ENCODE data around the gene EID2B.

The EID2B gene

GRCh38 chr19:39525205-39525604 is 7.4 kb downstream of the EID2B start:
- no peak for DNase-seq

DNA sequence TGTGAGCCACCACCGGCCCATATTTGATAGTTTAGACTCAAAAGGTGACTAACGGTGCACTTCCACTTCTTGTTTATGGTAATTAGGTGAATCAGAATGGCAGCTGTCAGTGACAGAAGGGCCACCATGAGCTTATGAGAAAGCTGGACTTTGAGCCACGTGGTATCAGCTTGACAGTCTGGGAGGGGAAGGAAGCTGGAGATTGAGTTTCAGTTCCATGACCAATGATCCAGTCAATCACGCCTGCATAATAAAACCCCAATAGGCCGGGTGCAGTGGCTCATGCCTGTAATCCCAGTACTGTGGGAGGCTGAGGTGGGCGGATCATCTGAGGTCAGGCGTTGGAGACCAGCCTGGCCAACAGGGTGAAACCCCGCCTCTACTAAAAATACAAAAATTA is 8.2 kb downstream of the EID2B start:
- DNase-seq: no peak

DNA sequence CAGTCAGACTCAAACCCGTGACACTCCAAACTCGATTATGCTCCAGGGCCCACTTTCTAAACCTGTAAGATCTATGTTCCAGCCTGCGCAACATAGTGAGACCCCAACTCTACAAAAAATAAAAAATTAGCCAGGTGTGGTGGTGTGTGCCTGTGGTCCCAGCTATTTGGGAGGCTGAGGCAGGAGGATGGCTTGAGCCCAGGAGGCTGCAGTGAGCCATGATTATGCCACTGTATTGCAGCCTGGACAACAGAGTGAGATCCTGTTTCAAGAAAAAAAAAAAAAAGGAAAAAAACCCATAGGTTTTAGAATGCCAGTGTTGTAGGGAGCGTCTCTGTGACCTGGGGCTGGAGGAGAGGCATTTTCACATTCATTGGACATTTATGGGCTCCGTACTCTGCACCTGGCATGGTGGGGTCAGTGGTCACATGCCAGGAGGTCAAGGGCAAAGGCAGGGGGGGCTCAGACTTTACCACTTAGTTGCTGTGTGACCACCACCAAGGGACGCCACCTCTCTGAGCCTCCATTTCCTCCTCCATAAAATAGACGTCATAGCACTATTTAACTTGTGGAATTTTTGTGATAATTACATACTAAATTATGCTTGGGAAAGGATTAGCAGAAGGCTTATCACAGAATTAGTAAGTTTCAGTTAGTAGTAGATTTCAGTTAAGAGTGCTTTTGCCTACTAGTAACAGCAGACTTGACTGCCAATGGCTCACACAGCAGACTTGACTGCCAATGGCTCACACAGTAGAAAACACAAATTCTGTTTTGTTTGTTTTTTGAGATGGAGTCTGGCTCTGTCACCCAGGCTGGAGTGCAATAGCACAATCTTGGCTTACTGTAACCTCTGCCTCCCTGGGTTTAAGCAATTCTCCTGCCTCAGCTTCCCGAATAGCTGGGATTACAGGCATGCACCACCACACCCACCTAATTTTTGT is 11.8 kb downstream of the EID2B start:
- no peak for DNase-seq

GRCh38 chr19:39518975-39519374 is 13.7 kb downstream of the EID2B start:
- no peak for DNase-seq

GRCh38 chr19:39518458-39518857 is 14.2 kb downstream of the EID2B start:
- no peak for DNase-seq

DNA sequence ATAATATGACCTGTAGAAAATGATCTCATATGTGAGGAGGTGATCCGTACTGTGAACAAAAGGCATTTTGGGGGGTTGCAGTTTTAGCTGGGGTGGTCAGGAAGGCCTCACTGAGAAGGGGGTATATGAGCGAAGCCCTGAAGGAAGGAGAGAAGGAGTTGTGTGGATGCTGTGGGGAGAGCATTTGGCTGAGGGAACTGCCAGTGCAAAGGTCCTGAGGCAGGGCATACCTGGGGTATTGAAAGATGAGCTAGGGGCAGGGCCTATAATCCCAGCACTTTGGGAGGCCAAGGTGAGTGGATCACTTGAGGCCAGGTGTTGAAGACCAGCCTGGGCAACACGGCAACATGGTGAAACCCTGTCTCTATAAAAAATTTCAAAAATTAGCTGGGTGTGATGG is 15.2 kb downstream of the EID2B start:
- no peak for DNase-seq

GRCh38 chr19:39516270-39516669 is 16.4 kb downstream of the EID2B start:
- no peak for DNase-seq

GRCh38 chr19:39515551-39516191 is 17.0 kb downstream of the EID2B start:
- no peak for DNase-seq

DNA sequence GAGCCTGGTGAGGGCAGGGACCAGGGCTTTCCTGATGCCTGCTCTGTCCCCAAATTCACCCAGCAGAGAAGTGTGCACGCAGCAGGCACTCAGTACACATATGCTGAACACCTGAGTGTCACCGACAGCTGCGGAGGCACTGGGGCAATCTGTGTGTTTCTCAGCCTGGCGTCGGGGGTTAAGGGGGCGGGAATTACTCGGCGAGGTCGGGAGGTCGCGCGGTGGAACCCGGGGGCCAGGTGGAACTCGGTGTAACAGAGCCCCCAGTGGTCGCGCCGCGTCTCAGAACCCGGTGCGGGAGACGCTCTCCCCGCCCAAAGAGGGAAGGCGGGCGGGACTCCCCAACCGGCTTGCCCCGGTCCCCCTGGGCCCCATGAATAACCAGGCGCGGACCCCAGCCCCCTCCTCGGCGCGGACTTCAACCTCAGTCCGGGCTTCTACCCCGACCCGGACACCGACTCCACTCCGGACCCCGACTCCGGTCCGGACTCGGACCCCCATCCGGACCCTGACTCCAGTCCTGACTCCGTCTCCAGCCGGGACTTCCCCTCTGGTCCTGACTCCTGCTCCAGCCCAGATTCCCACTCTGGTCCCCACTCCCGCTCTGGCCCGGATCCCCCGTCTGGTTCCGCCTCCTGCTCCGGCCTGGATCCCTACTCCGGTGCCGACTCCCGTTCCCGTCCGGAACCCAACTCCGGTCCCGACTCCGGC is 17.7 kb downstream of the EID2B start, which contains the start of gene SELENOV:
Gene SELENOV, plus strand, starts transcription at position 300 of the 711 bp plus-strand sequence. Its CDS starts 74 bp downstream, at position 374.
- no peak for DNase-seq

DNA sequence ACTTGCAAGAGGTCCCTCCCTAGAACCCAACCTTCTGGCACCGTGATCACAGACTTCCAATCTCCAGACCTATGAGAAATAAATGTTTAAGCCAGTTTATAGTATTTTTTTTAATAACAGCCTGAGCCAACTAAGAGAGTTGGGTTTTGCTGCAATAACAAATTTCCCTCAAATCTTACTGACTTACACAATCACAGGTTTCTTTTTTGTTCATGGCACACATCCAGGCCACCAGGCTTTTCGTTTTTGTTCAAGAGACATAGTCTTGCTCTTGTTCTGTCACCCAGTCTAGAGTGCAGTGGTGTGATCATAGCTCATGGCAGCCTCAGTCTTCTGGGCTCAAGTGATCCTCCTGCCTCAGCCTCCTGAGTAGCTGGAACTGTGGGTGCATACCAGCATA is 19.7 kb downstream of the EID2B start:
- no peak for DNase-seq

DNA sequence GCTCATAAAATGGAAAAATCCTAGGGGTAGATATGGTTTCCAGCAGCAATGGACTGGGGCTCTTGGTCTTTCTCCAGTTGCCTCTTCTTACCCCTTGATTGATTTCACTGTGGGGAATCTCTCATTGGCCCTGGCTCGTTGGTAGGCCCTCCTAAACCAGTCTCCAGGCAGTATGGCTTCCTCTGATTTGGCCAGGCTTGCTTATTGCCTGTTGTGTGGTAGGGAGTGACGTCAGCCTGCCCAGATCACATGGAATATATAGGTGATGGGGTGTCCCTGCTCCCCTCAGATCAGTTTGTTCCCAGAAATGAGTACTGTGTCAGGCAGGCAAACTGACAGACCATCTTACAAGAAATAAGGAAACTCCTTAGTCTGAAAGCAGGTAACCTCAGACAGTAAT is 23.4 kb downstream of the EID2B start:
- DNase-seq: no peak

GRCh38 chr19:39508629-39509028 is 24.0 kb downstream of the EID2B start:
- no peak for DNase-seq

DNA sequence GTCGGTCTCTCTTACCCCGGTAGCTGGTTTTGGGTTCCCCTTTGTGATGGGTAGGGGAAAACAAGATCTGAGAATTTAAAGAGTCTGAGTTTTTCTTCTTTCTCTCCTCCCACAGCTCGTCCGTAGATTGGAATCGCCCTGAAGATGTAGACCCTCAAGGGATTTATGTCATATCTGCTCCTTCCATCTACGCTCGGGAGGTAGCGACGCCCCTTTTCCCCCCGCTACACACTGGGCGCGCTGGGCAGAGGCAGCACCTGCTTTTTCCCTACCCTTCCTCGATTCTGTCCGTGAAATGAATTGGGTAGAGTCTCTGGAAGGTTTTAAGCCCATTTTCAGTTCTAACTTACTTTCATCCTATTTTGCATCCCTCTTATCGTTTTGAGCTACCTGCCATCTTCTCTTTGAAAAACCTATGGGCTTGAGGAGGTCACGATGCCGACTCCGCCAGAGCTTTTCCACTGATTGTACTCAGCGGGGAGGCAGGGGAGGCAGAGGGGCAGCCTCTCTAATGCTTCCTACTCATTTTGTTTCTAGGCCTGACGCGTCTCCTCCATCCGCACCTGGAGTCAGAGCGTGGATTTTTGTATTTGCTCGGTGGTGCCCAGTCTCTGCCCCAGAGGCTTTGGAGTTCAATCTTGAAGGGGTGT is 24.8 kb downstream of the EID2B start:
- no peak for DNase-seq

DNA sequence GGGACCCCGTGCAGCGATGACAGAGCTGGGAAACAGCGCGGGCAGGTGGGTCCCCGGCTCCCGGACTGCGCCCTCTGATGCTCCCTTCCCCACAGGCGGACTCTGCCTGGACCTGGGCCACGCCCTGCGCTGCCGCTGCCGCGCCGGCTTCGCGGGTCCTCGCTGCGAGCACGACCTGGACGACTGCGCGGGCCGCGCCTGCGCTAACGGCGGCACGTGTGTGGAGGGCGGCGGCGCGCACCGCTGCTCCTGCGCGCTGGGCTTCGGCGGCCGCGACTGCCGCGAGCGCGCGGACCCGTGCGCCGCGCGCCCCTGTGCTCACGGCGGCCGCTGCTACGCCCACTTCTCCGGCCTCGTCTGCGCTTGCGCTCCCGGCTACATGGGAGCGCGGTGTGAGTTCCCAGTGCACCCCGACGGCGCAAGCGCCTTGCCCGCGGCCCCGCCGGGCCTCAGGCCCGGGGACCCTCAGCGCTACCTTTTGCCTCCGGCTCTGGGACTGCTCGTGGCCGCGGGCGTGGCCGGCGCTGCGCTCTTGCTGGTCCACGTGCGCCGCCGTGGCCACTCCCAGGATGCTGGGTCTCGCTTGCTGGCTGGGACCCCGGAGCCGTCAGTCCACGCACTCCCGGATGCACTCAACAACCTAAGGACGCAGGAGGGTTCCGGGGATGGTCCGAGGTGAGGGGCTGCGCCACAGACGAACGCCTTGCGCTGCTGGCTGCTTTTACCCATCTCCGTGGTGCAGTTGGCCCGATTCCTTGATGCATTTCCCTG is 25.5 kb downstream of the EID2B start:
- DNase-seq: peak; percentile 71

- no peak for DNase-seq
These were observed 26.1 kb downstream of the EID2B start for GRCh38 chr19:39506598-39506943.

DNA sequence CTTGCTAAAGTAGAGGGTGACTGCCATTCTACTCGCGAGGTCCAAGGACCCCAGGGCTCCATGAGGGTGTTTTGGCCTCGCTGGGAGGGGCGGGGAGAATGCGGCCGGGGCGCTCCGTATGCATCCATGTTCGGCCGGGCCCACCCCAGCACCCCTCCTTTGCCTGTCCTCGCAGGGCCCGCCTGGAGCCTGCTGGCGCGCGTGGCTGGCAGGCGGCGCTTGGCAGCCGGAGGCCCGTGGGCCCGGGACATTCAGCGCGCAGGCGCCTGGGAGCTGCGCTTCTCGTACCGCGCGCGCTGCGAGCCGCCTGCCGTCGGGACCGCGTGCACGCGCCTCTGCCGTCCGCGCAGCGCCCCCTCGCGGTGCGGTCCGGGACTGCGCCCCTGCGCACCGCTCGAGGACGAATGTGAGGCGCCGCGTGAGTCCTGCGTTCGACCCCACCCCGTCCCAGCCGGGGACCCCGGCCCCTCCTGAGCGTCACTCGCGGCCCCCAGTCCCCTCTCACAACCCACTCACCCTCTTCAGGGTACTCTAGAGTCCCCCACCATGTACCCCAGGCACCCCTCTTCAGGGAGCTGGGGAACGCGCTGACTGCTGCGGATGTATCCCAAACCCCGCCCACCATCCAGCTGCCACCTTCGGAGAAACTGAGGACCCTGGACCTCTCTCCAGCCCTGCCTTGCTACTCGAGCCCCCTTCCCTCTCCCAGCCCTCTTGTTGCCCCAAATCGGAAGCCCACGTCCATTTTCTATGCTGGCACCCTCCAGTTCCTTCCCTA is 29.8 kb downstream of the EID2B start:
- DNase-seq: peak; percentile 66

- no peak for DNase-seq
These were observed 31.3 kb downstream of the EID2B start for GRCh38 chr19:39501340-39501739.

DNA sequence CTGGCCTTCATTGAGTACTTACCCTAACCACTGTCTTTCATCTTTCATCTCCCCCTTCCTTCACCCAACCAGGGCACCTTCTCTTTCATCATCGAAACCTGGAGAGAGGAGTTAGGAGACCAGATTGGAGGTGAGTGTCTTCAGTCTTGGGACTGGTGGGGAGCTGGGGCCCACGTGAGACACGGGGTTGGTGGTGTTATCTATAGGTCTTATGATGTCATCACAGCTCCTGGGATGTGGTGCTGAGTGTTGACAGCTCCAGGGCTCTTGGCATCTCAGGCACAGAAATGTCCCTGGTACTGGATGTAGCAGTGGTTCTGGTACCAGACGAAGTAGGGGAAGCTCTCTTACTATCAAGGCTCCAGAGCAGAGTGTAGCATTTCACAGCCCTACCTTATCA is 32.1 kb downstream of the EID2B start:
- DNase-seq: no peak

- DNase-seq: no peak
These were observed 32.7 kb downstream of the EID2B start for GRCh38 chr19:39499932-39500331.

GRCh38 chr19:39498798-39499642 is 33.6 kb downstream of the EID2B start, which contains the start of gene DLL3:
Gene DLL3, plus strand, starts transcription at chr19:39498947. Its CDS starts 28 bp downstream, at chr19:39498975.
- DNase-seq: no peak

All from fibroblast of skin of right quadriceps (primary cell).